NCI-H82 (cell line): ENCODE data around the gene MYADML2.
"Not testable (repeated sequence)": the region's sequence is repeated elsewhere in the genome, so short reads cannot be mapped to it uniquely, and the experiment has no call there.

ENCODE experiments used
- DNase-seq: peaks from one replicate; lab custom pipeline; 2025; lab: John Stamatoyannopoulos, UW

MYADML2 gene

DNA sequence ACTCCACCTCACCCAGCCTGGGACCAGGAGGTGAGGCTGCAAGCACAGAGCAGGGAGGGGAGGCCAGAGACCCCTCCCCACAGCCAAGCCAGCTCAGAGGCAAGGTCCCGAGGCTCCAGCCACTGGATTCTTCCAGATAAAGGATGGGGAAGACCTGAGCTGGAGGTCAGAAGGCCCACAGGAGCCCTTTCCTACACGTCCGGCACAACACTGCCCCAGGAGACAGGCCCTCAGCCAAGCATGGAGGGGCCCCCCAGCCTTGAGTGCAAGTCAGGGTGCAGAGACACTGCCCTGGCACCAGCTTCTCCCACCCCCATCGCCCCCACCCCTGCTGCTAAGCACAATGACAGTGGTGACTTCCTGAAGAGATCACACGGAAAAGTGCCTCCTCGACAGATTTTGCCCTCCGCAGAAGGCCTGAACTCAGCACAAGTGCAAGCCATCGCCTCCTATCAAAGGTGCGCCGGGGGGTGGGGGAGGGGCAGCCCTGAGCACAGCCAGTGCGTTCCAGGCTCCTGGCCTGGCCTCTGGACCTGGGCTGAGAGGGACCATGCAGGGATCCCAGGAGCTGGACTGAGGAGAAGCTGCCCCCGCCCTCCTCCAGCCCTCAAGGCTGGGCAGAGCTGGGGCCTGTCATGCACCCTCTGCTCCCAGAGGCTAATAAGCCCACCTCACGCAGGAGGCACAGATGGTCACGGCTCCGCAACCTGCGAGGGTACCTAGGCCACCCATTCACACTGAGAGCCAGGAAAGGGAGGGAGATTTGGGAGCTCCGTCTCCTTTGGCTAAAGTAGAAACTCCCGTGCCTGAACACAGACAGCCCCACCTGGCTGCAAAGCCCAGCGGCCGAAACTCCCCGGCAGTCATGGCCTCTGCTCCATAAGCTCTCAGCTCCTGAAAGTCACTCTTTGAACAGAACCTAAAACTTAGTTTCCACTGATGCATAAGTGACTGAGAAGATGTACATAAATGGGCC, 22.2 kb downstream of the MYADML2 start:
- peak; percentile 35 for DNase-seq

GRCh38 chr17:81923302-81924260, 23.5 kb downstream of the MYADML2 start:
- peak; percentile 25 for DNase-seq

GRCh38 chr17:81922566-81923301, 24.3 kb downstream of the MYADML2 start:
- no peak for DNase-seq

GRCh38 chr17:81921996-81922565, 25.0 kb downstream of the MYADML2 start:
- no peak for DNase-seq

DNA sequence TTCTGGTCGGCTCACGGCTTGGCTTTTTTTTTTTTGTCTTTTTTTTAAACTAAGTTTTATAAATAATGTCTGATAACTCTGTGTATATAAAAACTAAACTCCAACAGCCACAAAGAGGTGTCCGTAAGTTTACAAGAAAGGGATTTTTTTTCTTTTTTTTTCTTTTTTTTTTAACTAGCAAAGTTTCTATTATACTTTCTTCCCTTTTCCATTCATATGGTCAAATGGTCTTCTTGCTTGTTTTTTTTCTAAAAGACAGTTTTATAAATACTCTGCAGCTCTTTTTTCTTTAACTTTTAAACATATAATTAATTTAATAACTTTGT, 25.5 kb downstream of the MYADML2 start:
- DNase-seq, result no peak

- no peak for DNase-seq
Observed at GRCh38 chr17:81920612-81921536, 26.2 kb downstream of the MYADML2 start.

DNA sequence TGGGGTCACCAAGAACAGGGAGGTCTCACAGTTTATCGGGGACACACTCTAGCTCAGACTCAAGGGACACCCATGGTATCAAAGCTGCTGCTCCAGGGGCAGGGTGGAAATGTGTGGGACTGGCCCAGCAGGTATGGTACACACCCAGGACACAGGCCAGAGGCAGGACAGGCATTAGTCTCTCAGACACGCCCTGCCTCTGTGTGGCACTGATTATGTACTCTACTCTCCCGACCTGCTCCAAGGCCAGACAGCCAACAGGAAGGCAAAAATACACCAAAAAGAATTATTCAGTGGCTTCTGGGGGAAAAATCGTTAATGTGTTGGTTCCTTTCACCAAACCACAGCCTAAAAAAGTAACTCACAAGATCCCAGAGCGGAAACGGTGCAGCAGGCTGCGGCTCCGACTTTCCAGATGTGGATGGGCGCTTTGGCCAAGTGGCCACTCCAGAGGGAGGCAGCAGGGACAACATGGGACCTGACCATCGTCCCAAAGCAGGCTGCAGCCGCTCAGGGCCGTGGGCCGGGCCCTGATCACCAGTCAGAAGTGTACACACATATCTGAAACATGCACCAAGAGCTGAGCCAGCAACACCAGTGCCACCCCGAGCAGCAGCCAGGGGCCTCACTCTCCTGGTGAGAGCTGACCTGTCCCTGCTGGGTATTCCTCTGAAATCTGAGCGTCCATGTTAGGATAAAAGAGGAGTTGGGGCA, 28.0 kb downstream of the MYADML2 start:
- no peak for DNase-seq

DNA sequence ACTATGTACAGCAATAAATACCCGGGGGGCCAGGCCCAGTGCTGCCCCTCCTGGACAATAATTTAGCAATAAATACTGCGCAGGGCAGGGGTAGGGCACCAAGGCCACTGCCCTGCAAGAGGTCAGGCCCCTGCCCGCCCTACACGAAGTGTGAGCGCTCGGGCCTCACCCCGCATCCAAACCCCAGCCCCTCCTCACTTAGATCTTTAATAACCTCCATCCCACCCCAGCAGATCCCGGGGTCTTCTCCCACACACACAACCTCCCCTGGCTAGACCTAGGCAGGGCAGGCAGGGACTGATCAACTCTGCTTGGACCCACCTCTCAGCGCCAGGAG, 28.7 kb downstream of the MYADML2 start:
- DNase-seq, result not testable (repeated sequence)

DNA sequence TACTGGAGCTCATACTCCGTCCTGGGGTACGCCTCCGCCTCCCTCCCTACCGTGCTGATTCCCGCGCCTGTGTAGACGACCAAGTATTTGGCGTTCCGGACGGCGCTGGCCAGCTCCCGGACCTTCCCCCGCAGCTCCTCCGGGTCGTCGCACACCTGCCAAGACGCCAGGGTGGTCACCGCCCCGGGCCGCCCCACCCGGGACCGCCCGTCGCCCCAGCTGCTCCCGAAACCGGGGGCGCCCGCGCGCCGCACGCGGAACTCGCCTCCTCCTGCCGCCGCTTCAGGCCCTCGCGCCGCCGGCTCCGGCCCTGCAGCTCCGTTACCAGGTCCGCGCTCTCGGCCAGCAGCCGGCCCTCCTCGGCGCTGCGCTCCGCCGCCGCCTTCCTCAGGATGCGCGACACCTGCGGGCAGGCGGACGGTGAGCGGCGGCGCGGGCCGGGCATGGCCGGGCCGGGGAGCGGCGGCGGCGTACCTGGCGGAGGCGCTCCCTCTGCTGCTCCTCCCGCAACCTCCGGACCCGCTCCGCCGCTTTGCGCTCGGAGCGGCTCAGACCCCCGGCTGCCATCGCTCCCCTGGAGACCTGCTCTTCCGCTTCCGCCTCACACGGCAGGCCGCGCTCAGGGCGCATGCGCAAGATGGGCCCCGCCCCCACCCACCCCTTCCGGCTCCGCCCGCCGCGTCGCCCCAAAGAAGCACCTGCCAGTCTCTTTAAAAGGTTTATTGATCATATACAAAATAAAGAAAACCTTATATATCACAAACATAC, 29.3 kb downstream of the MYADML2 start, which contains the start of gene SIRT7:
TSS of gene SIRT7 (minus strand) at position 612 of the 768 bp plus-strand sequence. CDS start at position 567, 45 bp downstream.
- DNase-seq, result peak; percentile 90

- DNase-seq, result no peak
Observed at GRCh38 chr17:81916234-81917001, 30.6 kb downstream of the MYADML2 start.

DNA sequence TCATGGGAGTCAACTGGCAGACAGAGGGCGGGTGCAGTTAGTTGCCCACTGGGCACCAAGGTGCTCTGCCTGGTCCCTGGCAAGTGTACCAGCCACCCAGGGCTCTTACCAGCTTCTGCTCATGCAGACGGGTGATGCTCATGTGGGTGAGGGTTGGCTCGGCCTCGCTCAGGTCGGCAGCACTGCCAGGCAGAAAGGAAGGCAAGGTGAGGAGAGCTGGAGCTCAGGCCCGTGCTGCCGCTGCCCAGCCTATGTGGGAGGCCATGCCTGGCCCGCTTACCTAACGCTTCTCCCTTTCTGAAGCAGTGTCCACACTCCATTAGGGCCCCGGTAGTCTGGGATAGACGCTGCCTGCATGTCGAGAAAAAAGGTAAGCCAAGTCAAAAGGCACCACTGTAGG, 31.7 kb downstream of the MYADML2 start:
- DNase-seq, result no peak

DNA sequence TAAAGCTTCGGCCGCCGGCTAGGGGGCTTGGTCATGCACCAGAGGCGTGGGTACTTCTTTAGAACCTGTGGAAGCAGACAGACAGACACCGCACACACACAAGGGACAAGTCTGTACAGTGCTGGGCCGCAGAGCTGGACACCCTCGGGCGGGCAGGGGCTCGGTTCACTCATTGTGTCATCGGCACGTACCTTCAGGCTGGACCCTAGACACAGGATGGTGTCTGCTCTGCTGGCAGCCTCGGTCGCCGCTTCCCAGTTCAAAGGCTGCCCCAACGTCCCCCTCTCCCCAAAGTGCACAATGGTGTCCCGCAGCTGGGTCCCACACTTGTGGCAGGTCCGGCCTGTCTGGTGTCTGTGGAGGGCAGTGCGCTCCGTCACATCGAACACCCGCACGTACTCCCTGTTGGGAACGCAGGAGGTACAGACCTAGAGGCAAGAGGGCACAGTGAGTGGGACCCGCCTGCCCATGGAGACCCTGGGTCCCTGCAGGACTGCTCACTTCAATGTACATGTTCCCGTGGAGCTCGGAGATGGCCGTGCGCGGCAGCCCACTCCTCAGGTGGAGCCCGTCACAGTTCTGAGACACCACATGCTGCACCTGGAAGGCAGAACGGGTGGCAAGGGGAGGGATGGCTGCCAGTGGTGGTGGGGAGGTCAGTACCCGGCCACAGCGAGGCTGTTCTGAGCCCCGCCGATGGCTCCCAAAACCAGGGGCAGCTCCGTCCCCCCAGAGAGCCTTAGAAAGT, 32.8 kb downstream of the MYADML2 start:
- no peak for DNase-seq

- no peak for DNase-seq
Observed at GRCh38 chr17:81913394-81914102, 33.5 kb downstream of the MYADML2 start.

DNA sequence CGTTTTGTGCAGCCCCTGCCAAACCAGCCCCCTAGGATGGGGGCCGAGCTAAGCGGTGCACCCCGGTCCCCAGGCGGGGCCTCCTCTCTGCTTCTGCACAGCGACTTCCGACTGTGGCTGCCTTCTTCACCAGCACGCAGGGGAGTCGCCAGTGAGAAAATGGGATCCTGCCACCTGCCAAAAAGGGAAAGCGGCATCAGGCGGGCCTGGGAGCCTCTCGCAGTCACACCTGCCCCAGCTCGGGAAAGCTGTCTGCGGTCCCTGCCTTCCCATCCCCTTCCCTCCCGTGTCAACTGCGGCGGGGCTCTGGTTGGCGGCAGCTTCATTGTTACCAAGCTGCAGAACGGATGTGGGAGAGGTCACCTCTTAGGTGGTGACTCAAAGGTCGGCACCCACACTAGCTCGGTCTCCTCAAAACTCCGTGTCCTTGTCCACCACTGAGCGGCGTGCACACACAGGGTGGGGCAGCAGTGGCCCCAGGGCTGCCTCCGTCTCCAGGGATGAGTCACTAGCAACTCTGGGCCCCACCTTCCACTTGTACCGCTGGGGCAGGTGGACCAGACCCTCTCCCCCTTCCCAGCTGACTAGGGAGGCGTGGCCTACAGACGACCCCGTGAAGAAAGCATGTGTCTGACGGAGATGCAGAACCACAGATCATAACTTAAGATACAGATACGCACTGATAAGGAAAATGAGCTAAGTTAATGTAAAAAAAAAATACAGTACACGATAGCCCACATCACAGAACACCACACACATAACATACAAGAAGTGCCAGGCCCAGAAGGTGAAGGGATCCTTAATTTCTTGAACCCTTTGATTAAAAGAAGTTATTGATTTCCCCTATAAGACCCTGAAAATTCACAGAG, 34.4 kb downstream of the MYADML2 start:
- no peak for DNase-seq

GRCh38 chr17:81911969-81912368, 35.1 kb downstream of the MYADML2 start:
- DNase-seq, result no peak
